GM23338 (cell line): Measurements from ENCODE around the gene TAOK3.

ENCODE experiments used
- CREB1 ChIP-seq: fragments of 250-450 bp; sonication (Bioruptor Pico); IDR thresholded peaks from 2 replicates; pipeline ENCODE4 v1.5.0; 2020; ENCODE audit warnings: low read depth, mild to moderate bottlenecking, moderate library complexity
- CTCF ChIP-seq, 2 experiments: fragments of 200-600 bp in 1 of 2; sonication (generic) in 1 of 2; conservative IDR thresholded peaks; 2 replicates each; pipeline versions ENCODE4 v1.5.1 to v1.6.1; 2016 to 2017; ENCODE audit warnings: antibody characterized with exemption in 2 of 2, low read depth in 2 of 2, mild to moderate bottlenecking in 2 of 2, moderate library complexity in 1 of 2
- EZH2 ChIP-seq: fragments of 200-600 bp; sonication (generic); IDR thresholded peaks from one replicate; pipeline ENCODE4 v1.8.0; 2017; ENCODE audit warnings: antibody characterized with exemption, mild to moderate bottlenecking, low read depth; ENCODE audit not compliant: unreplicated experiment
- EZH2phosphoT487 ChIP-seq: fragments of 200-600 bp; sonication (generic); IDR thresholded peaks from one replicate; pipeline ENCODE4 v1.8.1; 2018; ENCODE audit warnings: antibody characterized with exemption; ENCODE audit not compliant: unreplicated experiment
- JUNB ChIP-seq: IDR thresholded peaks from one replicate; pipeline ENCODE4 v1.6.1; 2016; ENCODE audit warnings: antibody characterized with exemption; ENCODE audit not compliant: unreplicated experiment
- NANOG ChIP-seq: IDR thresholded peaks from 2 replicates; pipeline ENCODE4 v1.6.1; 2016; ENCODE audit warnings: antibody characterized with exemption, borderline replicate concordance
- POLR2AphosphoS5 ChIP-seq: IDR thresholded peaks from 2 replicates; pipeline ENCODE4 v1.6.1; 2016; ENCODE audit warnings: antibody characterized with exemption, low read depth
- REST ChIP-seq: IDR thresholded peaks from one replicate; pipeline ENCODE4 v1.6.1; 2018; ENCODE audit warnings: antibody characterized with exemption; ENCODE audit not compliant: unreplicated experiment
- STAT1 ChIP-seq: IDR thresholded peaks from one replicate; pipeline ENCODE4 v1.6.1; 2016; ENCODE audit warnings: antibody characterized with exemption; ENCODE audit not compliant: unreplicated experiment
- ZNF114 ChIP-seq: fragments of 250-450 bp; sonication (Bioruptor Pico); IDR thresholded peaks from 2 replicates; pipeline ENCODE4 v1.5.0; 2020; ENCODE audit warnings: mild to moderate bottlenecking, moderate library complexity
- ZNF331 ChIP-seq: fragments of 250-450 bp; sonication (Bioruptor Pico); IDR thresholded peaks from 2 replicates; pipeline ENCODE4 v1.5.0; 2020; ENCODE audit warnings: low read depth, mild to moderate bottlenecking, moderate library complexity

DNA sequence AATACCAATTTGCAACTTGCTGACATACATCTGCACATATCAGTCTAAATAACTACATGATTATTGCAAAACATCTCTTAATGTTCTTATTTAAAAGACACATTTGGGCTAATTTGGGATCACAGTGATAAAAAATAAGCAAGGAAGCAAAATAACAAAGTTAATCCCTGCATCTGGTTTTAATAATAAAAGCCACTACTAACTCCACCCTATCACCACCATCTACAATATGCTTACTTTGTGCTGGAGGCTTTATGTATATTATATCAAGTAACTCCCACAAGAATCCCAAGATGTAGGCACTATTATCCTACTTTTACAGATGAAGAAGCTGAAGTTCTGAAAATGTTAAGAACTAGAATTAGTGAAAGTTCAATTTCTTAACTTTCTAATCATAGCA lies 45.7 kb downstream of the TAOK3 start:
- TF ChIP-seq CTCF (conservative IDR thresholded peaks at IDR 0.05; ENCODE audit: low read depth in 2 of 2) (no peak), EZH2 (no peak), POLR2AphosphoS5 (no peak), REST (no peak), ZNF114 (CRISPR knock-in tag) (no peak), EZH2phosphoT487 (no peak), JUNB (no peak), NANOG (no peak), CREB1 (CRISPR knock-in tag) (no peak), STAT1 (no peak), ZNF331 (CRISPR knock-in tag) (no peak)
